GM10248 (cell line): Measurements from ENCODE around the gene SIN3B.
"Not testable (repeated sequence)": the region's sequence is repeated elsewhere in the genome, so short reads cannot be mapped to it uniquely, and the experiment has no call there.

ENCODE experiments used
- CTCF ChIA-PET: fragments of 300-600 bp; sonication (Branson Sonifier 250); formaldehyde crosslinking; extraction: SDS; loops from one replicate; lab custom pipeline; 2021; ENCODE audit warnings: antibody characterized with exemption; lab: Yijun Ruan, JAX
- POLR2A ChIA-PET: fragments of 350-650 bp; sonication (Branson Sonifier 250); formaldehyde crosslinking; extraction: SDS; loops from one replicate; lab custom pipeline; 2020; ENCODE audit warnings: antibody characterized with exemption; lab: Yijun Ruan, JAX
- DNase-seq: peaks from one replicate; pipeline ENCODE4 v3.0.0; 2012; ENCODE audit errors: extremely low spot score
- CTCF ChIP-seq: IDR thresholded peaks from 2 replicates; pipeline ENCODE4 v1.5.1; 2012; ENCODE audit warnings: mild to moderate bottlenecking, low read depth; ENCODE audit errors: extremely low read depth, missing control alignments, control extremely low read depth

SIN3B gene

DNA sequence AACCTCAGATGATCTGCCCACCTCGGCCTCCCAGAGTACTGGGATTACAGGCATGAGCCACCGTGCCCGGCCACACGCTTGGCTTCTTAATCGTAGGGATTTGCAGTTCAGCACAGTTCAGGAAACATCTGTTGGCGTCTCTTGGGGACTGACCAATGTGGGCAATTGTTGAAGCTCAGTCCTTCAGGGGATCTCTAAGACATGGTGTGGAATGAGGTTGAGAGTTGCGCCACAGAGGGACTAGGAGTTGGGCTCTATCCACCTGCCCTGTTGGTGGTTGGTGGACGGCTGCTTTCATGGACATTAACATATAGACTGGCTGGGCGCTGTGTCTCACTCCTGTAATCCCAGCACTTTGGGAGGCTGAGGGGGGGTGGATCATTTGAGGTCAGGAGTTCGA is 37.3 kb upstream of the SIN3B start:
- POLR2A ChIA-PET = no interaction called here
- no peak for TF ChIP-seq CTCF
- DNase-seq = no peak
- CTCF ChIA-PET = no interaction called here

DNA sequence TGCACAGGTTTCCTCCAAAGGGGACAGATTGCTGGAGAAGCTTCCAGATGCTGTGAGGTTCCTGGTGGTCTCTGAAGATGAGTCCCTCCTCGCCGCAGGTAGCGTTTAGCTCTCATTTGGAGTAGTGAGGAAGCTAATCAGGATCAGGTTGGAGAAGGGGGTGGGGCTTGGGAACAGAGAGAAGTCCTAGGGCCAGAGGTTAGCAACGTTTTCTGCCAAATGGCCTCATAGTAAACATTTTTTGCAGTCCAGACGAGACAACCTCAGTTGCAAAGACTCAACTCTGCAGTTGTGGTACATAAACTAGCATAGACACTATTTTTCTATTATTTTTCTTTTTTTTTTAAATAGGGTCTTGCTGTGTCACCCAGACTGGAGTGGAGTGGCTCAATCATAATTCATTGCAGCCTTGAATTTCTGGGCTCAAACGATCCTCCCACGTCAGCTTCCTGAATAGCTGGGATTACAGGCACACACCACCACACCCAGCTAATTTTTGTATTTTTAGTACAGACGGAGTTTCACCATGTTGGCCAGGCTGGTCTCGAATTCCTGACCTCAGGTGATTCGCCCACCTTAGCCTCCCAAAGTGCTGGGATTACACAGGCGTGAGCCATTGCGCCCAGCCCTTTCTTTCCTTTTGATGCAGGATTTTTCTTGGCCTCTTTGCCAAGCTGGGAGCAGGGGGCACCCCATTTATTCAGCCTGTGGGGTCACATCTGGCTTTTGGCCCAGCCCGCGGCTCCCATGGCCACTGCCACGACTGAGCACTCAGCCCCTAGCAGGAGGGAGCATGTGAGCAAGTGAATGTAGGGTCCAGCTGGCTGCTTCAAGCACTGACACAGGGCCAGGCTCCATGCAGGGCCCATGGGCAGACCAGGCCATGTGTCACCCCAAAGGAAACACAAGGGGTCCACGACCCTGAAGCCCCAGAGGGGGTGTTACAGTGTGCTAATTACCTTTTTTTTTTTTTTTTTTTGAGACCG is 34.4 kb upstream of the SIN3B start:
- CTCF ChIA-PET = no interaction called here
- TF ChIP-seq CTCF = no peak
- no peak for DNase-seq
- POLR2A ChIA-PET = no interaction called here

DNA sequence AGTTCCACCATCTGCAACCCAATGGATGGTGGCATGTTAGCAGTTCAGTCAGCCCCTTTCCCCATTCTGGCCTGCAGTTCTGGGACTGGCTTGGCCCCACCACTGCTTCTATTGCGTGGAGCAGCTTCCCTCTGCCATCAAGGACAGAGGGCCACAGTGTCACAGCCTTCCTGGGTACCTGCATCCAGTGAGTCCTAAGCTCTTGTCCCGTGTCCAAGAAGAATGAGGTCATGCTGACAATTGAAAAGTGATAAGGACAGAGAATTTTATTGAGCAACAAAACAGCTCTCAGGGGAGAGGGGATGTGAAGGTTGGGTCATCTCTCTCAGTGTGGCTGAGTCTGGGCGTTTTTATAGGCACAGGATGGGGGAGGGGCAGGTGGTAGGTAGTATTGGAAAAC is 33.5 kb upstream of the SIN3B start:
- no peak for DNase-seq
- CTCF ChIA-PET = no interaction called here
- POLR2A ChIA-PET = no interaction called here
- TF ChIP-seq CTCF = no peak

GRCh38 chr19:16797876-16798275 is 31.3 kb upstream of the SIN3B start:
- ChIA-PET CTCF (interaction anchor here (1.4 kb wide), 1 partner anchor 10 kb away, joined by 3 read pairs; no protein-coding TSS in a partner anchor), POLR2A (no interaction called here)
- DNase-seq = no peak
- TF ChIP-seq CTCF = no peak

DNA sequence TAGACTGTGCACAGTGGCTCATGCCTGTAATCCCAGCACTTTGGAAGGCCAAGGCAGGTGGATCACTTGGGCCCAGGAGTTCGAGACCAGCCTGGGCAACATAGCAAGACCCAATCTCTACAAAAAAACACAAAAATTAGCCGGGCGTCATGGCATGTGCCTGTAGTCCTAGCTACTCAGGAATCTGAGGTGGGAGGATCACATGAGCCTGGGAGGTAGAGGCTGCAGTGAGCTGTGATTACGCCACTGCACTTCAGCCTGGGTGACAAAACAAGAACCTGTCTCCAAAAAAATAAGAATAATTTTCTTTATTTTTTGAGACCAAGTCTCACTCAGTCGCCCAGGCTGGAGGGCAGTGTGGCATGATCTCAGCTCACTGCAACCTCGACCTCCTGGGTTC is 30.9 kb upstream of the SIN3B start:
- POLR2A ChIA-PET, DNase-seq: not testable (repeated sequence)
- CTCF ChIA-PET = interaction anchor here (1.2 to 1.4 kb wide), 2 partner anchors 10 to 13 kb away, joined by 3 to 5 read pairs; no protein-coding TSS in a partner anchor

GRCh38 chr19:16799740-16800139 is 29.5 kb upstream of the SIN3B start:
- no peak for DNase-seq
- ChIA-PET POLR2A (no interaction called here), CTCF (interaction anchor here (1.2 kb wide), 1 partner anchor 11 kb away, joined by 5 read pairs; no protein-coding TSS in a partner anchor)
- TF ChIP-seq CTCF = no peak

- ChIA-PET POLR2A (no interaction called here), CTCF (interaction anchor here (0.9 to 1.4 kb wide), 4 partner anchors 12 to 99 kb away, joined by 3 to 5 read pairs (median 4); no protein-coding TSS in a partner anchor)
- TF ChIP-seq CTCF = no peak
- DNase-seq = no peak
These were observed 27.6 kb upstream of the SIN3B start for GRCh38 chr19:16801600-16802013.
